Esophagus squamous epithelium (tissue), 5 donors: ENCODE measurements around the gene SLC39A10. TPM values are rescaled to one million over a fixed set of nuclear protein-coding genes. Genes with fewer than 3 reads are reported as not detected.
A peak's percentile ranks its signal among the peaks of the same experiment; 100 is the strongest.

Source experiments
- DNase-seq: peaks from one replicate; lab custom pipeline; 2025; lab: John Stamatoyannopoulos, UW
- H3K27ac ChIP-seq, 4 donors: fragments of 200-600 bp; sonication (generic); one replicate each; pipeline ENCODE4 v1.5.1; 2016 to 2019; ENCODE audit warnings: mild to moderate bottlenecking in 1 of 4
- H3K27me3 ChIP-seq, 4 donors: fragments of 200-600 bp; sonication (generic); 1 replicate in 3 of 4; 2 replicates in 1 of 4; pipeline versions ENCODE4 v1.5.1 to v1.6.0; 2017 to 2021; ENCODE audit warnings: antibody characterized with exemption in 1 of 4
- H3K36me3 ChIP-seq, 3 donors: fragments of 200-600 bp; sonication (generic); one replicate each; pipeline ENCODE4 v1.5.1; 2016 to 2019
- H3K4me1 ChIP-seq, 3 donors: fragments of 200-600 bp; sonication (generic); one replicate each; pipeline ENCODE4 v1.5.1; 2017 to 2019
- H3K4me3 ChIP-seq, 4 donors: fragments of 200-600 bp; sonication (generic); 1 replicate in 3 of 4; 2 replicates in 1 of 4; pipeline ENCODE4 v1.5.1; 2016 to 2019; ENCODE audit warnings: mild to moderate bottlenecking in 2 of 4, moderate library complexity in 1 of 4
- H3K9me3 ChIP-seq, 3 donors: fragments of 200-600 bp; sonication (generic); one replicate each; pipeline ENCODE4 v1.5.1; 2016 to 2019
- POLR2A ChIP-seq, 4 donors: fragments of 450-650 bp; IDR thresholded peaks; one replicate each; pipeline ENCODE4 v1.6.1; 2017; ENCODE audit warnings: antibody characterized with exemption in 4 of 4, mild to moderate bottlenecking in 4 of 4, moderate library complexity in 3 of 4
- WGBS, 2 donors: methylation state at CpG; one replicate each; pipeline ENCODE4 v1.1.5; 2018; 5-methylcytosine and 5-hydroxymethylcytosine counted together
- intact Hi-C: fragments of 100-400 bp; cut with DNase I; formaldehyde crosslinking; loops from one replicate; pipeline ENCODE4 v1.15.0; 2022
- total RNA-seq, 4 donors: library from RNA; depleted of rRNA; stranded (reverse); fragments of >200 nt; gene quantifications; one replicate each; pipeline ENCODE4 v1.1.0, GENCODE V29; 2016
- TF ChIP-seq, protein P1 (sequence below), 6 experiments: fragments of 450-650 bp in 4 of 6; fragments of 200-600 bp in 2 of 6; sonication (generic) in 2 of 6; IDR thresholded peaks; one replicate each; pipeline ENCODE4 v1.5.1; 2016 to 2019; ENCODE audit warnings: antibody characterized with exemption in 6 of 6, mild to moderate bottlenecking in 4 of 6, moderate library complexity in 4 of 6
- donor health status: DM: yes; HTN: yes; CAD: no.

SLC39A10 gene
- total RNA-seq, 4 donors from 2014 or later, result 2.0 to 15.3 (median 9.3) TPM

DNA sequence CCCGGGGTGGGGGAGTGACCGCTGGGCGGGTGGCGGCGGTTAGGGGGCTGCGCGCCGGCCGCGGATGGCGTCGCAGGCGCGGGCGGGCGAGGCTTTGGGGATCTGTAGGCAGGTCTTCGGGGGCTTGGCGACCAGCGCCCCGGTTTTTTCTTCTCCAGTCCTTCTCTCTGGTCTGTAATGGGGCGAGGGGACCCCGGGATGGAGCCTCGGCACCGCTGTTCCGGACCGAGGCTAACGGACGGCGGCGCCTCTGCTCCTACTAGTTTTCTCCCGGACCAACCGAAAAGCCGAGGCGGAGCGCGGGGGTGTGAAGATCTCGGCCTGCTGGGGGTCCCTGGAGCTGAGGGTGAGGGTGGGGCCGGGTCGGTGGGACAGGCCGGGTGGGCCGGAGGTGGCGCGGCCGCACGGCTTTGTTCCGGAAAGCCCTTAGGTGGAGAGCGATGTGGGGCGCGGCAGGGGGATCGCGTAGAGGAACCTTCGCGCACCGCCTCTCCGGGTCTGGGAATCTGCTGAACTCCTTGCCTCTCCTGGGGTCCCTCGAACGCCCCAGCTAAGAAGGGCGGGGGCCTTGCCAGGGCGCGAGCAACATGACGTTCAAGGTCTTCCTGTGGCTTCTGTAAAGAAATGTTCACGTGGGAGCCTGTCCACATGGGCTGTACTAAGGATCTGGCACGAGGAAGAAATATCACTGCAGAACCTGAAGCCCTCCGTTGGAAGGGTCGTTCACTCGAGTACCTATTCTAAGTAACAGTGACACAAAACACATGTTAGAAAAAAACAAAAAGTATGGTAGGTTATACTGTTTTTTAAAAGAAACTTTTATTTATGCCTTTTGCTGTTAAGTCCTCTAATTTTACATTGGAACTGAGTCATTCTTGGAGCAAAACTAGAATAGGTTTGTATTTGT is 861 bp downstream of the SLC39A10 start:
- TF ChIP-seq POLR2A (IDR thresholded peaks at IDR 0.05), result peak in 1 of 4 donors; percentile 70
- TF ChIP-seq, protein P1, sequence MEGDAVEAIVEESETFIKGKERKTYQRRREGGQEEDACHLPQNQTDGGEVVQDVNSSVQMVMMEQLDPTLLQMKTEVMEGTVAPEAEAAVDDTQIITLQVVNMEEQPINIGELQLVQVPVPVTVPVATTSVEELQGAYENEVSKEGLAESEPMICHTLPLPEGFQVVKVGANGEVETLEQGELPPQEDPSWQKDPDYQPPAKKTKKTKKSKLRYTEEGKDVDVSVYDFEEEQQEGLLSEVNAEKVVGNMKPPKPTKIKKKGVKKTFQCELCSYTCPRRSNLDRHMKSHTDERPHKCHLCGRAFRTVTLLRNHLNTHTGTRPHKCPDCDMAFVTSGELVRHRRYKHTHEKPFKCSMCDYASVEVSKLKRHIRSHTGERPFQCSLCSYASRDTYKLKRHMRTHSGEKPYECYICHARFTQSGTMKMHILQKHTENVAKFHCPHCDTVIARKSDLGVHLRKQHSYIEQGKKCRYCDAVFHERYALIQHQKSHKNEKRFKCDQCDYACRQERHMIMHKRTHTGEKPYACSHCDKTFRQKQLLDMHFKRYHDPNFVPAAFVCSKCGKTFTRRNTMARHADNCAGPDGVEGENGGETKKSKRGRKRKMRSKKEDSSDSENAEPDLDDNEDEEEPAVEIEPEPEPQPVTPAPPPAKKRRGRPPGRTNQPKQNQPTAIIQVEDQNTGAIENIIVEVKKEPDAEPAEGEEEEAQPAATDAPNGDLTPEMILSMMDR (IDR thresholded peaks at IDR 0.05), result no peak
- no peak for DNase-seq
- Histone ChIP-seq H3K27me3 (no peaks in the 10 kb centered on the region), H3K36me3 (no peaks in the 10 kb centered on the region), H3K4me1 (peaks cover 0 to 39% (median 17%) of the 10 kb centered on the region in 3 donors), H3K9me3 (no peaks in the 10 kb centered on the region), H3K4me3 (peak overlapping the region; percentile 70 to 95 (median 88)), H3K27ac (peak overlapping the region; percentile 94 to 99 (median 97))
- intact Hi-C loops, result no loop called here
- 0% methylated on average over 8 to 19 of the region's 66 CpGs for WGBS, 2 donors

DNA sequence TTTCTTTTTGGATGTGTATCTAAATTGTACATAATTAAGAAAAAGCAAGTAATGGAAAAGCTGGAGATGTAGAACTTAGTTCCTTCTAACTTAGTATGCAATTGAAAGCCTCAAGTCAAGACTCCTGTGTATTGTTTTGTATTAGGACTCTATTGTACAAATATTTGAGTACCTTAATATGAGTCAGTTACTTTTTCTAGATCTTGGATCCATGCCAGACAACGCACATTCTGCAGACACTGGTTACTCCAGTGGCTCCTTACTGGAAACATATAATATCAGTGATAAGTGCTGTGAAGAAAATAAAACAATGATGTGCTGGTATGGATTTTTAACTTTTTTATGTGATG is 1.5 kb downstream of the SLC39A10 start:
- intact Hi-C loops, result no loop called here
- H3K27ac ChIP-seq, result peak overlapping the region; percentile 94 to 99 (median 97)

DNA sequence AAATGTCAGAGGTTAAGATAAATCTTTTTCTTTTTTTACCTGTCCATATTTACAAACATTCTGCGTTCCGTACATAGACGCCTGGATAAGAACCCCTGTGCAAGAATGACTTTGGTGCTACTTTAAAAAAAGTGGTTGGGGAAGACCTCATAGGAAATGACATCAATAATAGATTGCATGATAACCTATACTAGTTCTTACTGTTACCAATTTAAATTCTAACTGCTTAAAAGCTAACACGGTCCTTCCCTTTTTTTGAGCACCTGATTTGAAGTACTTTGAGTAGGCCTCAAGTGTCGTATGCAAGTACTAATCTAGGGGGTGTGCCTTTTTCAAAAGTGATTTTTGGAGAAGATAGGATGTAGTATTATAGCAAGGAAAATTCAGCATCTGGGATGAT is 2.1 kb downstream of the SLC39A10 start:
- Histone ChIP-seq H3K27ac (peak overlapping the region in 2 of 4 donors; percentile 94 to 99), H3K27me3 (no peaks in the 10 kb centered on the region), H3K4me3 (peak overlapping the region in 3 of 4 donors; percentile 87 to 95 (median 90))

More for the DNA sequence above, 1.5 kb downstream of the SLC39A10 start:
- no peaks in the 10 kb centered on the region for H3K36me3 ChIP-seq
- 0 to 5% methylated on average over 1 of the region's 1 CpG for WGBS, 2 donors
- TF ChIP-seq, protein P1 (IDR thresholded peaks at IDR 0.05), result no peak
- no peak for TF ChIP-seq POLR2A (IDR thresholded peaks at IDR 0.05)
- DNase-seq, result no peak
- H3K4me3 ChIP-seq, result peak overlapping the region in 3 of 4 donors; percentile 87 to 95 (median 90)
- H3K9me3 ChIP-seq, result no peaks in the 10 kb centered on the region
- H3K4me1 ChIP-seq, result peaks cover 0 to 39% (median 17%) of the 10 kb centered on the region in 3 donors
- no peaks in the 10 kb centered on the region for H3K27me3 ChIP-seq

DNA sequence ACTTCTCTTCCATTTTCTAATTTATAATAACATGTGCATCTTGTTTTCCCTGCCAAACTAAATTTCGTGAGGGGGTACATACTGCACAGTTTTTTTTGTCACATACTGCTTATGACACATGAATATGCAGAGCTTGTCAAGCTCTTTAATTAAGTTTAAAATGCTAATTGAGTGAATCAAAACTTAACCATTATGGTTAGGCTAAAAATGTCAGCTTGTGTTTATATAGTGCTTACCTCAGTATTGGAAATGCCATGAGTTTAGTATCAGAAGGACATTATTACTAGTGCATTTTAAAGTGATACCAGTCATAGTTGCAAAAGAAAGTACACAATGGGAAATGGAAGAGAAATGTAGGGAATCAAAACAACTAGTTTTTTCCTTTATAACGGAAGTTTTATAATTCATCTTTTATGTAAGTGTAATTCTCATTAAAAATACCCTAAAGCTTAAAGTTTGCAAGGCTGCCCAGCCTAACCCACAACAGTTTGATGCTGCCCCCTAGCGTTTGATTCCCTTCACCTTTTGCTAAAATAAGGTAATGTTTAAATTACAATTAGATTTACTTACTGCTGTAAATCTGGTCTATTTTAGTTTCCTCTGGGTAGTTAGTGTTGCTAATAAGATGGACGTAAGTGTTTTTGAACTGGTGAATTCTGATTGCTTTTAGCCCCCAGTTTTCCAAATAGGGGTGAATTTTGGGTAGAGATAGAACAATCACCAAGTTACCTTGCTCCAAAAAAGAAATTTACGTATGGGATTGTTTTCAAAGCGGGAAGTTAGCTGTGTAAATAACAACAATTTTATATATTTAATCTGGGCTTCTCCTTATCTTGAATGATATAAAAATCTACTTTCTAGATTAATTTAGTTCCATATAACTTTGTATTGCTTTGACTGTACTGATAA is 3.2 kb downstream of the SLC39A10 start:
- Histone ChIP-seq H3K4me1 (peaks cover 0 to 39% (median 17%) of the 10 kb centered on the region in 3 donors), H3K9me3 (no peaks in the 10 kb centered on the region), H3K36me3 (no peaks in the 10 kb centered on the region), H3K27me3 (no peaks in the 10 kb centered on the region), H3K27ac (peak overlapping the region in 2 of 4 donors; percentile 94 to 99), H3K4me3 (peak overlapping the region in 1 of 4 donors; percentile 87)
- WGBS, 2 donors, result 29 to 32% methylated on average over 6 of the region's 6 CpGs
- TF ChIP-seq, protein P1 (IDR thresholded peaks at IDR 0.05), result peak; percentile 70 to 80 (median 76)
- no peak for TF ChIP-seq POLR2A (IDR thresholded peaks at IDR 0.05)
- intact Hi-C loops, result no loop called here
- DNase-seq, result no peak

More for the DNA sequence above, 2.1 kb downstream of the SLC39A10 start:
- TF ChIP-seq, protein P1 (IDR thresholded peaks at IDR 0.05), result no peak
- TF ChIP-seq POLR2A (IDR thresholded peaks at IDR 0.05), result peak in 1 of 4 donors; percentile 15
- WGBS, 2 donors, result 29 to 35% methylated on average over 5 of the region's 5 CpGs
- no peak for DNase-seq
- Histone ChIP-seq H3K4me1 (peaks cover 0 to 39% (median 17%) of the 10 kb centered on the region in 3 donors), H3K36me3 (no peaks in the 10 kb centered on the region), H3K9me3 (no peaks in the 10 kb centered on the region)
- intact Hi-C loops, result no loop called here
